GM12891 (cell line): ENCODE measurements around the gene DUSP7.

Experiments used
- PAX5 ChIP-seq: IDR thresholded peaks from 2 replicates; pipeline ENCODE4 v1.6.1; 2011; ENCODE audit warnings: low read length, moderate library complexity, mild to moderate bottlenecking; ENCODE audit not compliant: insufficient read depth, severe bottlenecking
- POLR2A ChIP-seq: IDR thresholded peaks from 2 replicates; pipeline ENCODE4 v1.6.1; 2011; ENCODE audit warnings: low read depth, low read length, control low read depth
- POLR2AphosphoS5 ChIP-seq: IDR thresholded peaks from 2 replicates; pipeline ENCODE4 v1.6.1; 2011; ENCODE audit warnings: low read depth, low read length, control low read depth
- SPI1 ChIP-seq: IDR thresholded peaks from 2 replicates; pipeline ENCODE4 v1.6.1; 2011; ENCODE audit warnings: low read depth, low read length, control low read depth
- TAF1 ChIP-seq: IDR thresholded peaks from 2 replicates; pipeline ENCODE4 v1.6.1; 2011; ENCODE audit warnings: low read depth, low read length, control low read depth

- TF ChIP-seq POLR2A = no peak
- no peak for TF ChIP-seq POLR2AphosphoS5
- no peak for TF ChIP-seq PAX5
- no peak for TF ChIP-seq TAF1
- no peak for TF ChIP-seq SPI1
Measured at GRCh38 chr3:52072020-52072419, 15.6 kb upstream of the DUSP7 start.
